Breast epithelium (tissue), 4 donors: ENCODE results near the gene UGT2A1. TPM values are rescaled to one million over a fixed set of nuclear protein-coding genes. Genes with fewer than 3 reads are reported as not detected.

Experiments used
- DNase-seq, 2 donors: peaks; one replicate each; pipeline ENCODE4 v3.0.0-alpha.2; 2019; ENCODE audit warnings: low spot score in 2 of 2
- H3K27ac ChIP-seq, 2 donors: fragments of 200-600 bp; sonication (generic) in 1 of 2; one replicate each; pipeline ENCODE4 v1.5.1; 2016 to 2019; ENCODE audit warnings: mild to moderate bottlenecking in 1 of 2
- H3K27me3 ChIP-seq, 2 donors: fragments of 200-600 bp; sonication (generic) in 1 of 2; one replicate each; pipeline versions ENCODE4 v1.5.1 to v1.6.0; 2017 to 2019; ENCODE audit warnings: control low read depth in 1 of 2, mild to moderate bottlenecking in 1 of 2
- H3K36me3 ChIP-seq: fragments of 200-600 bp; one replicate; pipeline ENCODE4 v1.5.1; 2019
- H3K4me1 ChIP-seq, 2 donors: fragments of 200-600 bp; sonication (generic); one replicate each; pipeline ENCODE4 v1.5.1; 2016 to 2019; ENCODE audit warnings: control low read depth in 1 of 2
- H3K4me3 ChIP-seq, 3 donors: fragments of 200-600 bp; sonication (generic); 1 replicate in 2 of 3; 2 replicates in 1 of 3; pipeline ENCODE4 v1.5.1; 2016 to 2019; ENCODE audit warnings: mild to moderate bottlenecking in 3 of 3, moderate library complexity in 2 of 3
- H3K9me3 ChIP-seq, 2 donors: fragments of 200-600 bp; sonication (generic) in 1 of 2; one replicate each; pipeline ENCODE4 v1.5.1; 2016 to 2019; ENCODE audit warnings: control low read depth in 1 of 2
- POLR2A ChIP-seq: fragments of 450-650 bp; IDR thresholded peaks from one replicate; pipeline ENCODE4 v1.6.1; 2016; ENCODE audit warnings: antibody characterized with exemption, mild to moderate bottlenecking, moderate library complexity
- POLR2AphosphoS5 ChIP-seq, 3 donors: sonication (generic); formaldehyde crosslinking; IDR thresholded peaks; one replicate each; pipeline ENCODE4 v1.6.1; 2017; ENCODE audit warnings: antibody characterized with exemption in 3 of 3
- intact Hi-C: fragments of 100-400 bp; cut with DNase I; formaldehyde crosslinking; loops from one replicate; pipeline ENCODE4 v1.15.1; 2023; ENCODE audit warnings: low total_unique reads
- total RNA-seq, 3 donors: library from RNA; depleted of rRNA; stranded (reverse); fragments of >200 nt; gene quantifications; one replicate each; pipeline ENCODE4 v1.1.0, GENCODE V29; 2016
- TF ChIP-seq, protein P1 (sequence below), 3 donors: fragments of 450-650 bp; IDR thresholded peaks; one replicate each; pipeline ENCODE4 v1.5.1; 2016 to 2017; ENCODE audit warnings: antibody characterized with exemption in 3 of 3, mild to moderate bottlenecking in 3 of 3, moderate library complexity in 3 of 3

UGT2A1 gene
- total RNA-seq, 3 donors from 2014 or later: not detected

GRCh38 chr4:69639542-69639941 lies 13.5 kb downstream of the UGT2A1 start, which contains the start of gene UGT2A2:
TSS of gene UGT2A2 (minus strand) at chr4:69639642. CDS start at chr4:69639640, 2 bp downstream.
- DNase-seq: no peak
- Histone ChIP-seq H3K4me3 (no peak within 1 kb of the TSS), H3K27ac (no peak within 1 kb of the TSS), H3K4me1 (no peaks in the 10 kb centered on the region), H3K27me3 (no peaks in the 10 kb centered on the region), H3K36me3 (no peaks in the 10 kb centered on the region), H3K9me3 (no peaks in the 10 kb centered on the region)
- intact Hi-C loops: no loop called here
- no peak for TF ChIP-seq POLR2A
- TF ChIP-seq, protein P1, sequence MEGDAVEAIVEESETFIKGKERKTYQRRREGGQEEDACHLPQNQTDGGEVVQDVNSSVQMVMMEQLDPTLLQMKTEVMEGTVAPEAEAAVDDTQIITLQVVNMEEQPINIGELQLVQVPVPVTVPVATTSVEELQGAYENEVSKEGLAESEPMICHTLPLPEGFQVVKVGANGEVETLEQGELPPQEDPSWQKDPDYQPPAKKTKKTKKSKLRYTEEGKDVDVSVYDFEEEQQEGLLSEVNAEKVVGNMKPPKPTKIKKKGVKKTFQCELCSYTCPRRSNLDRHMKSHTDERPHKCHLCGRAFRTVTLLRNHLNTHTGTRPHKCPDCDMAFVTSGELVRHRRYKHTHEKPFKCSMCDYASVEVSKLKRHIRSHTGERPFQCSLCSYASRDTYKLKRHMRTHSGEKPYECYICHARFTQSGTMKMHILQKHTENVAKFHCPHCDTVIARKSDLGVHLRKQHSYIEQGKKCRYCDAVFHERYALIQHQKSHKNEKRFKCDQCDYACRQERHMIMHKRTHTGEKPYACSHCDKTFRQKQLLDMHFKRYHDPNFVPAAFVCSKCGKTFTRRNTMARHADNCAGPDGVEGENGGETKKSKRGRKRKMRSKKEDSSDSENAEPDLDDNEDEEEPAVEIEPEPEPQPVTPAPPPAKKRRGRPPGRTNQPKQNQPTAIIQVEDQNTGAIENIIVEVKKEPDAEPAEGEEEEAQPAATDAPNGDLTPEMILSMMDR (IDR thresholded peaks at IDR 0.05): no peak
- TF ChIP-seq POLR2AphosphoS5 (IDR thresholded peaks at IDR 0.05): no peak

GRCh38 chr4:69617083-69617694 lies 35.9 kb downstream of the UGT2A1 start:
- H3K9me3 ChIP-seq: no peaks in the 10 kb centered on the region
- H3K4me3 ChIP-seq: no peak overlapping the region

GRCh38 chr4:69610484-69610883 lies 42.6 kb downstream of the UGT2A1 start:
- TF ChIP-seq POLR2A (no peak), POLR2AphosphoS5 (IDR thresholded peaks at IDR 0.05) (no peak)
- TF ChIP-seq, protein P1 (IDR thresholded peaks at IDR 0.05): no peak
- Histone ChIP-seq H3K27ac (no peak overlapping the region), H3K4me3 (no peak overlapping the region), H3K36me3 (no peaks in the 10 kb centered on the region), H3K4me1 (no peaks in the 10 kb centered on the region), H3K27me3 (no peaks in the 10 kb centered on the region), H3K9me3 (no peaks in the 10 kb centered on the region)
- intact Hi-C loops: no loop called here
- DNase-seq: no peak

More at GRCh38 chr4:69617083-69617694, 35.9 kb downstream of the UGT2A1 start:
- no peak for TF ChIP-seq POLR2AphosphoS5 (IDR thresholded peaks at IDR 0.05)
- TF ChIP-seq, protein P1 (IDR thresholded peaks at IDR 0.05): peak in 1 of 3 donors; percentile 24
- intact Hi-C loops: no loop called here
- DNase-seq: no peak
- Histone ChIP-seq H3K27me3 (no peaks in the 10 kb centered on the region), H3K36me3 (no peaks in the 10 kb centered on the region), H3K4me1 (no peaks in the 10 kb centered on the region), H3K27ac (no peak overlapping the region)

- intact Hi-C loops: no loop called here
Measured at GRCh38 chr4:69601065-69601464, 52.0 kb downstream of the UGT2A1 start.

GRCh38 chr4:69600013-69600412 lies 53.0 kb downstream of the UGT2A1 start:
- Histone ChIP-seq H3K4me1 (no peaks in the 10 kb centered on the region), H3K27me3 (no peaks in the 10 kb centered on the region), H3K27ac (no peak overlapping the region), H3K36me3 (no peaks in the 10 kb centered on the region), H3K4me3 (no peak overlapping the region), H3K9me3 (no peaks in the 10 kb centered on the region)
- TF ChIP-seq, protein P1 (IDR thresholded peaks at IDR 0.05): no peak
- TF ChIP-seq POLR2AphosphoS5 (IDR thresholded peaks at IDR 0.05) (no peak), POLR2A (no peak)
- intact Hi-C loops: no loop called here
- DNase-seq: no peak

More at GRCh38 chr4:69601065-69601464, 52.0 kb downstream of the UGT2A1 start:
- TF ChIP-seq, protein P1 (IDR thresholded peaks at IDR 0.05): no peak
- TF ChIP-seq POLR2A: no peak
- TF ChIP-seq POLR2AphosphoS5 (IDR thresholded peaks at IDR 0.05): no peak
- DNase-seq: no peak
- H3K9me3 ChIP-seq: no peaks in the 10 kb centered on the region
- H3K4me3 ChIP-seq: no peak overlapping the region
- H3K27ac ChIP-seq: no peak overlapping the region
- no peaks in the 10 kb centered on the region for H3K4me1 ChIP-seq
- no peaks in the 10 kb centered on the region for H3K36me3 ChIP-seq
- no peaks in the 10 kb centered on the region for H3K27me3 ChIP-seq
